GM18858 (cell line): Measurements from ENCODE around the gene KSR1.

ENCODE experiments used
- ATAC-seq: cut with Tn5 transposase; IDR thresholded peaks from one replicate; pipeline ENCODE4 v1.9.1; 2021; ENCODE audit not compliant: unreplicated experiment

The KSR1 gene

GRCh38 chr17:27581016-27581415 lies 124.8 kb downstream of the KSR1 start:
- no peak for ATAC-seq

DNA sequence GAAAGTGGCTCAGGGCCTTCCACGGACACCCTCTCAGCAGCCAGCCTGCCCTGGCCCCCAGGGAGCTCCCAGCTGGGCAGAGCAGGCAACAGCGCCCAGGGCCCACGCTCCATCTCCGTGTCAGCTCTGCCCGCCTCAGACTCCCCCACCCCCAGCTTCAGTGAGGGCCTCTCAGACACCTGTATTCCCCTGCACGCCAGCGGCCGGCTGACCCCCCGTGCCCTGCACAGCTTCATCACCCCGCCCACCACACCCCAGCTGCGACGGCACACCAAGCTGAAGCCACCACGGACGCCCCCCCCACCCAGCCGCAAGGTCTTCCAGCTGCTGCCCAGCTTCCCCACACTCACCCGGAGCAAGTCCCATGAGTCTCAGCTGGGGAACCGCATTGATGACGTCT lies 126.4 kb downstream of the KSR1 start:
- no peak for ATAC-seq

DNA sequence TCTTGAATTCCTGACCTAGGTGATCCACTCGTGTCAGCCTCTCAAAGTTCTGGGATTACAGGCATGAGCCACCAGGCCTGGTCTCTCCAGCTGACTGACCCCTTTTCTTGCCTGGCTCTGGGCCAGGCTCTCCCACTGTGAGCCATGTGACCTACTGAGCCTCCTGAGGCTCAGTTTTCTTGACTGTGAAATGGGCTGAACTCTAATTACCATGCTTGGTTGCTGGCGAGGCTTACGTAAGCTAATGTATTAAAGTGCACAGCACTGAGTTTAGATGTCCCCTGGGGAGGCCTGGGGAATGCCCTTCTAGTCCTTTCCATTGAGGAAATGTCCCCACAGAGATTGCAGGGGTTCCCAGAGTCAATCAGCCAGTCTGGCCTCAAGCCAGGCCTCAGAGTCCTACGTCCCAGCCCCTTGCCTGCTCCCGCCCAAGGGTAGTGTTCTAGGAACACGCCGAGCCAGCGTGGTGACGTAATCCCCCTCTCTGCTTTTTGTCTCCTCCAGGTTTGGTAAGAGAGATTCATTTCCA lies 129.0 kb downstream of the KSR1 start:
- ATAC-seq, result no peak

GRCh38 chr17:27585792-27586191 lies 129.5 kb downstream of the KSR1 start:
- no peak for ATAC-seq

DNA sequence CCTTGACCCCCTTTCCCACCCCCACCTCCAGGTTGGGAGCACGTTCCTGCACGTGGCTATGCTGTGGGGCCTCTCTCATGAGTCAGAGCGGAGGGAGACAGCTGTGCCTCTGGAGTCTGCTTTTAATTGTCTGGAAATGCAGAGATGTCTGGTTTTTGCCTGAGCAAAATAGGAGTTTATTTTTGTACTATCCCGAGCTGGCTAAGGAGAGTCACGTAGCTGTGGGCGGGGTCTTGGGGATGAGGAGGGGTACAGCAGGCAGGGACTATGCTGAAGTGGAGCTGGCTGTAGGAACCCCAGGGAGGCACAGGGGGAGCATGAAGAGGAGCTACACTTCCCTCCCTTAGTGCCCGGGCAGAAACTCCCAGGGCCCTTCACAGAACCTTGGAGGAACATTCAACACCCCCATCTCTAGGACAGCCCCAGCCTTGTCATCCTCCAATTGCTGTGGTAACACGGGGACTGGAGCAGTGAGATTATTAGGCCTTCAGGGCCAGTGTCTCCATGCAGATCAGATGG lies 130.0 kb downstream of the KSR1 start:
- no peak for ATAC-seq

DNA sequence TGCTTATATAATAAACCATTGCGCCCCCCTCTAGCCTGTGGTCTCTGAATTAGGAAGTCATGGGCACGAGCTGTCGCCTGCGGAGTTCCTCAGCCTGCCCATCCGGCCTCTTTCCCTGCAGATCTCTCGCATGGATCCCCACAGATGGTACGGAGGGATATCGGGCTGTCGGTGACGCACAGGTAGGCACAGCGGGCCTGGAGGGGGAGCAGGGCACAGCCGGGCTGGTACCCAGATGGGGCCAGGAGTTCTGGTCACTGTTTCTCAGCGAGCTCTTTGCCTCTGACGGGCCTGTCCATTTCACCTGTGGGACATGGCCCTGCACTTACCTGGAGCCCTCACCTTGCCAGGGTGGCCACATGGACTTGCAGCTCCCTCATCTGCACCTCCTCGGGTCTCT lies 132.1 kb downstream of the KSR1 start:
- ATAC-seq, result no peak

DNA sequence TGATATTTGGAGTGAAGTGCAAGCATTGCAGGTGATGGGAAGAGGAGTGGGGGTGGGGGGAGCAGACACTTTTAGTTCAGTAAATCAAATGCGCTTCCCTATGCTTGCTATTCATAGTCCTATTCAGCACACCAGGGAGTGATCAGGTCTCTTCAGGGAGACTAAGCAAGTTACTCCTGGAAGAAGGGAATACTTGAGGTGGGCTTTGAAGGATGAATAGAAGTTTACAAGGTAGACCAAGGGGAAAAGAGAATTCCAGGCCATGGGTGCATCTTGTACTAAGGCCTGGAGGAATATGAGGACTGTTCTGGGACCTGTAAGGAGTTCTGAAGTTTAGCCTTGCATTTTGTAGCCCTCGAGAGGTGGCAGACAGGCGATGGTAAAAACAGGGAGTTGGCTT lies 134.6 kb downstream of the KSR1 start:
- ATAC-seq, result no peak

DNA sequence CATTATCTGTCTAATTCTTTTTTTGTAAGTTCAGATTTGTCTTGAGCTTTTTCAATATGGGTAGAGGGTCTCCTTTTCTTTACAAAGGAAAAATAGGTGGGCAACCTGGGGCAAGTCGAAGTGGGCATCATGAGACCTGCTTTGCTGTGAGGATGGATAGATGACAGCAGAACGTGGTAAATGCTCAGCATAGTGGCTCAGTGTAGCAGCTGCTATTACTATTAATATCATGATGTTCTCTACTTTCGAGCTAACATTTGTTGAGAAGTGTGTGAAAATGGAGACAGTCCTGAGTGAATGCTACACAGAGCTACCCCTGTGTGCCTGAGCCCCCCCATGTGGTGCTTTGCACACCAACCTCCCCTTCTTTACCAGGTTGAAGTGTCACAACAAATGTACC lies 135.7 kb downstream of the KSR1 start:
- ATAC-seq, result no peak

DNA sequence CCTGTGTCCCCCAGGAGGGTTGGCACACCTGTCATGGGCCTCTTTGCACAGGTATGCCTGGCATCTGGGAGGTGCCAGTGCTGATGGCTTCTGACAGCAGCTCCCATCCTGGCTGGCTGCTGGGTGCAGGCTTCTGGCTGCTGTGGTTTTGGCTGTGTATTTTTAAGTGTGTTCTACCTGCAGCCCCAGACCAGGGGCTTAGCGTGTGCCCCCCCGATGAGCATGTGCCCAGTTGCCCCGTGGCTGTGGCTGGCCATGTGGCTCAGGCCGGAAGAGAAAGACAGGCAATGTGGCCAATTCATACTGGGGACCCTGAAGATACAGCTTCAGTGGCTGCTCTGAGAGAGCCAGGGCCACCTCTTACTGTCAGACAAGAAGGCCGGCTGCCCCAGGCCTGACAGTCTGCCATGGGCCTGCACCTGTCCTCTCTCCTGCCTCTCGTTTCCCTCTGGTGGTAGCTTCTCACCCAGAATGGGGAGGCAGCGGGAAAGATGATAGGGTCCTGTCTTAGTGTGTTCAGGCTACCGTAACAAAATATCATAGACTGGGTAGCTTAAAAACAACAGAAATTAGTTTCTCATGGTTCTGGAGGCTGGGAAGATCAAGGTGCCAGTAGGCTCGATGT lies 137.1 kb downstream of the KSR1 start:
- ATAC-seq, result no peak

DNA sequence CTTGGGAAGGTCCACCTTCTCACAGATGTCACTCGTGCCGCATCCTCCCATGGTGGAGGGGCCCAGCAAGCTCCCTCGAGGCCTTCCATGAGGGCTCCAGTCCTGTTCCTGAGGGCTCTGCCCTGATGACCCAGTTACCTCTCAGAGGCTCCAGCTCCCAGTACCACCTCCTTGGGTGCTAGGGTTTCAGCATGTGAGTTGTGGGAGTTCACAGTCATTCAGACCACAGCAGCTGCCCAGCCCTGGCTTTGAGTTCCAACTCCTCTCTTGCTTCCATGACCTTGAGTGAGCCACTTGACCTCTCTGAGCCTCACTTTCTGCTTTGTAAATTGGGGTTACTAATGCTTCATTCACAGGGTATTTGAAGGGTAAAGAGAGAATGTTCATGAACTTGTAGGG lies 137.6 kb downstream of the KSR1 start:
- no peak for ATAC-seq

GRCh38 chr17:27595208-27595607 lies 139.0 kb downstream of the KSR1 start:
- ATAC-seq, result no peak

DNA sequence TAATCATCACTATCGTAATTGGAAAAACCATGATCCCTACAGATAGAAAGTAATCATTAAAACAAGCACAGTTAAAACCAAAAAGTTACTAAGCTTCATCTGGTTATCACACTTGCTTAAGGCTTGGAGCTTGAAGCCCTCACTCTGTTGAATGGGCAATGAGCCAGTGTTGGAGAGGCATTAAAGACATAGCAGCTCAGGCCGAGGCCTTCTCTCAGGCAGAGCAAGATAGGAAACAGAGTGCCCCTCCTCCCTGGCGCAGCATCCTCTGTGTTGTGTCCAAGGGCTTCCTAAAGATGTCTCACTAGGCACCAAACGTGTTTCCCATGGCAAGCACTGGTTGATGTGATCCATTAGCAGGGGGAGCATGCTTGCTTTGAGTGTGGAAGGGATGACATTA lies 139.8 kb downstream of the KSR1 start:
- no peak for ATAC-seq

- no peak for ATAC-seq
Measured at GRCh38 chr17:27596566-27597187, 140.4 kb downstream of the KSR1 start.

DNA sequence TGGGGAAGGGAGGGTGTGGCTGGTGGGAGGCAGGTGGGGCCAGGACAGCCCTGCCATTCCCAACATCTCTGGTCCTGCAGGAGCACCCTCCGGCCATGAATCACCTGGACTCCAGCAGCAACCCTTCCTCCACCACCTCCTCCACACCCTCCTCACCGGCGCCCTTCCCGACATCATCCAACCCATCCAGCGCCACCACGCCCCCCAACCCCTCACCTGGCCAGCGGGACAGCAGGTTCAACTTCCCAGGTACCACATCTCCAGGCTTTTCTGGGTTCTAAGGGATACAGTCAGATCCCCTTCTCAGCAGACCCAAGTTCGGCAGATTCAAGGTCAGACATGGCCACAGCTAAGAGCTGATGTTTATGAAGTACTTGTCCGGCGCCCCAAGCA lies 140.9 kb downstream of the KSR1 start:
- no peak for ATAC-seq

- no peak for ATAC-seq
Measured at GRCh38 chr17:27597783-27598320, 141.6 kb downstream of the KSR1 start.

GRCh38 chr17:27598337-27599050 lies 142.2 kb downstream of the KSR1 start:
- ATAC-seq, result no peak

DNA sequence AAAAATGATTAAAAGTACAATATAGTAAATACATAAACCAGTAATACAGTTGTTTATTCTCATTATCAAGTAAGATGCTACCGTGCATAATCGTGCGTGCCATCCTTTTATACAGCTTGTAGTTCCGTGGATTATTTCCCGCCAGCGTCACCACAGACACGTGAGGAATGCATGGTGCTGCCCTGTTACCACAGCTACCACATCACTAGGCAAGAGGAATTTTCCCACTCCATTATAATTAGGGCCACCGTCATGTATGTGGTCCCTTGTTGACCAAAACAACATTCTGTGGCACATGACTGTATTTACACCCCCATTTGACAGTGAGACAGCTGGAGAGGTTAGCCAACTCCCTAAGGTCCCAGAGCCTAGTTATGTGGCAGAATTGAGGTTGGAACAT lies 144.2 kb downstream of the KSR1 start:
- ATAC-seq, result no peak

DNA sequence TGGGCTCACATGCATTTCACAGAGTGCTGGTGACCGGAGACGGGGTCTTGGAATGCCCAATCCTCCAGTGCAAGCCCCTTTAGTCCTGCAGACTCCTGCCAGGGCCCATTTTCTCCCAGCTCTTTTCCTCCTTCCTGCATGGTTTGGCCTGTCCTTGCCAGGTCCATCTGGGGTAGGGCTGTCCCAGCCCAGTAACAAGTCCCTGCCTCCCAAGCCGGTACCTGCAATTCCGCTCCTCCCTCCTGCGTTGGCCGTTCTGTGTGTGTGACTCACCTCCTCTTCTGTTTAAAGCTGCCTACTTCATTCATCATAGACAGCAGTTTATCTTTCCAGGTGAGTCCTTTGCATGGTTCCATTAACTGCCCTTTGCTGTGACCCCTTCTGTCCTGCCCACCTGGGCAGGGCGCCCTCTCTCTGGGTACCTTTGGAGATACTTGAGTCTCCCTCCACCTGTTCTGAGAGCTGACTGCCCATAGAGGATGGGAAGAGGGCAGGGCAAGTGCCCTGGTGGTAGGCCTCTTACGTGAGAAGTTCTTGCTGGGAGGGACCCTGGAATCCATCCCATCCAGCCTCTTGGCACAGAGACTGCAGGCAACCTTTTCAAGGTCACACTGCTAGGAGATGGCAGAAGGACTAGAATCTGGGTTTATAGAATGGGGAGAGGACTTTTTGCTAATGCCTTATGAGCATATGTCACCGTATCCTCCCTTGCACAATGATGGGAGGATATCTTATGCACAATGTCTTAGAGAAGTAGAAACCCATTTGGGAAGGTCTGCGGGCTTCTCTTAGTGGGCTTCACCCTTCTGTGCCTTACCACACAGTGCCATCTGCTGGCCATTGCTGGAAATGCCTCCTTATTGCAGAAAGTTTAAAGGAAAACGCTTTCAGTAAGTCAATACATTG lies 145.1 kb downstream of the KSR1 start:
- ATAC-seq, result no peak

- no peak for ATAC-seq
Measured at GRCh38 chr17:27601975-27602302, 145.7 kb downstream of the KSR1 start.

DNA sequence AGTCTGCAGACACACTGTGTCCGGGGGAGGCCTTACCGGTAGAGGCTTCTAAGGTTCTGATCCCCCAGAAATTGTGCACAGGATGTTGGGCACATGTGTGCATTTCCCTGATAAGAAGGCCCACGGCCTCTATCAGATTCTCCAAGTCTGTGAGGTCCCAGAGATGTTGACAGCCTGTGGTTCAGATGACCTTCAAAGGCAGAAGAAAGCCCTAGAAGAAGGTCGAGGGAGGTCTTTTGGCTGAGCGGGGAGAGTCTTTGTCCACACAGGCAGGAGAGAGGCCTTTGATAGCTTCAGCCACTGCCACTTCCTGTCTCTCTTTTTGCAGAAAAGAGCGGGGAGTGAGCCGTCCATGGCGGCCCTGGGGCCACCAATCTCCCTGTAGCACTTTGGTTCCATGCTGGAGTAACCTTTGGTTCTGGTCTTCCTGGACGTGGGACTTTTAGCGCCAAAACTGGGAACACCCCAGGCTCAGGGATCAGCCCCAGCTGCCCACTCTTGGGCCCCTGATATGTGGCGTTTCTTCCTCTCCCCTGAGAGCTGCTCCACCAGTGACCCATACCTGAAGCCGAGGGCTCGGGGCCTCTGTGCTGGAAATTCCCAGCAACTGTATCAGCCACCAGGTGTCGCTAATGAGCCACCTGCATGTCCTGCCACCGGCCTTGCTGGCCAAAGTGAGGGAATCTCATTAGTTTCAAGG lies 146.6 kb downstream of the KSR1 start:
- ATAC-seq, result no peak
